HFFc6 (cell line): ENCODE measurements around the gene SLC48A1. TPM values are rescaled to one million over a fixed set of nuclear protein-coding genes. Genes with fewer than 3 reads are reported as not detected.
A peak's percentile ranks its signal among the peaks of the same experiment; 100 is the strongest.

ENCODE experiments used
- DNase-seq: peaks from one replicate; pipeline ENCODE4 v3.0.0-alpha.2; 2018
- H3K27ac Mint-ChIP-seq: 2 replicates; pipeline ENCODE4 v1.8.0; 2020; ENCODE audit warnings: mild to moderate bottlenecking, mixed read lengths
- H3K27me3 Mint-ChIP-seq: 2 replicates; pipeline ENCODE4 v1.8.0; 2021; ENCODE audit warnings: mild to moderate bottlenecking, moderate library complexity, mixed read lengths; ENCODE audit not compliant: insufficient read depth
- H3K36me3 Mint-ChIP-seq: 2 replicates; pipeline ENCODE4 v1.8.0; 2021; ENCODE audit warnings: low read depth, mixed read lengths
- H3K4me1 Mint-ChIP-seq: 2 replicates; pipeline ENCODE4 v1.8.0; 2020; ENCODE audit warnings: low read depth, mixed read lengths
- H3K4me3 Mint-ChIP-seq: 2 replicates; pipeline ENCODE4 v1.8.0; 2020; ENCODE audit warnings: mild to moderate bottlenecking, moderate library complexity, mixed read lengths
- H3K9me3 Mint-ChIP-seq: 2 replicates; pipeline ENCODE4 v1.8.0; 2020; ENCODE audit warnings: mild to moderate bottlenecking, mixed read lengths
- CTCF ChIP-seq: fragments of 200-600 bp; sonication (generic); IDR thresholded peaks from 2 replicates; pipeline ENCODE4 v1.5.0; 2021; ENCODE audit warnings: antibody characterized with exemption, mild to moderate bottlenecking
- total RNA-seq, 6 experiments: library from RNA; stranded (reverse); fragmentation: NEBNext Ultra II Directional; extraction: Animal tissue kit (Norgen Biotek cat#: 25700); gene quantifications; 2 replicates in 1 of 6; 3 replicates in 5 of 6; pipeline ENCODE4 v1.2.3, GENCODE V29; 2021

SLC48A1 gene
- total RNA-seq, 6 experiments from 2014 or later: 18.8 to 24.5 (median 21.0) TPM

GRCh38 chr12:47776471-47777143 lies 3.6 kb downstream of the SLC48A1 start:
- Mint-ChIP-seq H3K27me3 (peaks cover 27% of the 10 kb centered on the region), H3K4me1 (peaks cover 60% of the 10 kb centered on the region), H3K27ac (peak overlapping the region; percentile 96), H3K9me3 (no peaks in the 10 kb centered on the region), H3K36me3 (peaks cover 5% of the 10 kb centered on the region; the same call in 1 of the 2 replicates), H3K4me3 (peak overlapping the region; percentile 16; the same call in 1 of the 2 replicates)
- TF ChIP-seq CTCF: no peak
- peak; percentile 33 for DNase-seq

- H3K4me1 Mint-ChIP-seq: peaks cover 60% of the 10 kb centered on the region
- H3K36me3 Mint-ChIP-seq: peaks cover 5% of the 10 kb centered on the region; the same call in 1 of the 2 replicates
- DNase-seq: no peak
- H3K27me3 Mint-ChIP-seq: peaks cover 27% of the 10 kb centered on the region
- peak overlapping the region; percentile 96 for H3K27ac Mint-ChIP-seq
- no peak overlapping the region for H3K4me3 Mint-ChIP-seq
- no peaks in the 10 kb centered on the region for H3K9me3 Mint-ChIP-seq
- TF ChIP-seq CTCF: no peak
Observed at GRCh38 chr12:47777151-47777550, 4.1 kb downstream of the SLC48A1 start.

GRCh38 chr12:47777741-47778558 lies 4.9 kb downstream of the SLC48A1 start:
- Mint-ChIP-seq H3K36me3 (peaks cover 5% of the 10 kb centered on the region; the same call in 1 of the 2 replicates), H3K4me3 (no peak overlapping the region; the same call in 1 of the 2 replicates), H3K9me3 (no peaks in the 10 kb centered on the region), H3K27me3 (peaks cover 29% of the 10 kb centered on the region), H3K27ac (peak overlapping the region; percentile 96), H3K4me1 (peaks cover 55% of the 10 kb centered on the region)
- no peak for DNase-seq
- TF ChIP-seq CTCF: no peak

- Mint-ChIP-seq H3K4me1 (peaks cover 52% of the 10 kb centered on the region), H3K27me3 (peaks cover 30% of the 10 kb centered on the region), H3K9me3 (no peaks in the 10 kb centered on the region), H3K27ac (no peak overlapping the region), H3K4me3 (no peak overlapping the region), H3K36me3 (peaks cover 5% of the 10 kb centered on the region; the same call in 1 of the 2 replicates)
- no peak for DNase-seq
- no peak for TF ChIP-seq CTCF
Observed at GRCh38 chr12:47778881-47779280, 5.8 kb downstream of the SLC48A1 start.

- peak; percentile 99 for TF ChIP-seq CTCF
- H3K36me3 Mint-ChIP-seq: peaks cover 5% of the 10 kb centered on the region; the same call in 1 of the 2 replicates
- no peak overlapping the region for H3K4me3 Mint-ChIP-seq
- H3K4me1 Mint-ChIP-seq: peaks cover 47% of the 10 kb centered on the region
- peak overlapping the region; percentile 48 for H3K27ac Mint-ChIP-seq
- H3K9me3 Mint-ChIP-seq: no peaks in the 10 kb centered on the region
- H3K27me3 Mint-ChIP-seq: peaks cover 30% of the 10 kb centered on the region
- DNase-seq: peak; percentile 82
Observed at GRCh38 chr12:47779301-47779942, 6.4 kb downstream of the SLC48A1 start.
